Stimulated activated CD8-positive, alpha-beta memory T cell treated with anti-CD3 and anti-CD28 coated beads, Interleukin-15, amount 100 ng/mL, for 1 hour (primary cell): ENCODE results near the gene NRK.
"Not testable (repeated sequence)": the region's sequence is repeated elsewhere in the genome, so short reads cannot be mapped to it uniquely, and the experiment has no call there.

Source experiments
- DNase-seq: peaks from one replicate; pipeline ENCODE4 v3.0.0-alpha.2; 2020; ENCODE audit warnings: low read depth

Gene NRK, protein sequence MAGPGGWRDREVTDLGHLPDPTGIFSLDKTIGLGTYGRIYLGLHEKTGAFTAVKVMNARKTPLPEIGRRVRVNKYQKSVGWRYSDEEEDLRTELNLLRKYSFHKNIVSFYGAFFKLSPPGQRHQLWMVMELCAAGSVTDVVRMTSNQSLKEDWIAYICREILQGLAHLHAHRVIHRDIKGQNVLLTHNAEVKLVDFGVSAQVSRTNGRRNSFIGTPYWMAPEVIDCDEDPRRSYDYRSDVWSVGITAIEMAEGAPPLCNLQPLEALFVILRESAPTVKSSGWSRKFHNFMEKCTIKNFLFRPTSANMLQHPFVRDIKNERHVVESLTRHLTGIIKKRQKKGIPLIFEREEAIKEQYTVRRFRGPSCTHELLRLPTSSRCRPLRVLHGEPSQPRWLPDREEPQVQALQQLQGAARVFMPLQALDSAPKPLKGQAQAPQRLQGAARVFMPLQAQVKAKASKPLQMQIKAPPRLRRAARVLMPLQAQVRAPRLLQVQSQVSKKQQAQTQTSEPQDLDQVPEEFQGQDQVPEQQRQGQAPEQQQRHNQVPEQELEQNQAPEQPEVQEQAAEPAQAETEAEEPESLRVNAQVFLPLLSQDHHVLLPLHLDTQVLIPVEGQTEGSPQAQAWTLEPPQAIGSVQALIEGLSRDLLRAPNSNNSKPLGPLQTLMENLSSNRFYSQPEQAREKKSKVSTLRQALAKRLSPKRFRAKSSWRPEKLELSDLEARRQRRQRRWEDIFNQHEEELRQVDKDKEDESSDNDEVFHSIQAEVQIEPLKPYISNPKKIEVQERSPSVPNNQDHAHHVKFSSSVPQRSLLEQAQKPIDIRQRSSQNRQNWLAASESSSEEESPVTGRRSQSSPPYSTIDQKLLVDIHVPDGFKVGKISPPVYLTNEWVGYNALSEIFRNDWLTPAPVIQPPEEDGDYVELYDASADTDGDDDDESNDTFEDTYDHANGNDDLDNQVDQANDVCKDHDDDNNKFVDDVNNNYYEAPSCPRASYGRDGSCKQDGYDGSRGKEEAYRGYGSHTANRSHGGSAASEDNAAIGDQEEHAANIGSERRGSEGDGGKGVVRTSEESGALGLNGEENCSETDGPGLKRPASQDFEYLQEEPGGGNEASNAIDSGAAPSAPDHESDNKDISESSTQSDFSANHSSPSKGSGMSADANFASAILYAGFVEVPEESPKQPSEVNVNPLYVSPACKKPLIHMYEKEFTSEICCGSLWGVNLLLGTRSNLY (N-terminal part only)

GRCh38 chrX:105822138-105823091 is at the start of gene NRK:
NRK (plus strand) TSS chrX:105822539; CDS start chrX:105822846, 307 bp downstream.
- no peak for DNase-seq

GRCh38 chrX:105773801-105774200 is 48.5 kb upstream of the NRK start:
- no peak for DNase-seq

- no peak for DNase-seq
Observed at GRCh38 chrX:105775679-105776078, 46.7 kb upstream of the NRK start.

DNA sequence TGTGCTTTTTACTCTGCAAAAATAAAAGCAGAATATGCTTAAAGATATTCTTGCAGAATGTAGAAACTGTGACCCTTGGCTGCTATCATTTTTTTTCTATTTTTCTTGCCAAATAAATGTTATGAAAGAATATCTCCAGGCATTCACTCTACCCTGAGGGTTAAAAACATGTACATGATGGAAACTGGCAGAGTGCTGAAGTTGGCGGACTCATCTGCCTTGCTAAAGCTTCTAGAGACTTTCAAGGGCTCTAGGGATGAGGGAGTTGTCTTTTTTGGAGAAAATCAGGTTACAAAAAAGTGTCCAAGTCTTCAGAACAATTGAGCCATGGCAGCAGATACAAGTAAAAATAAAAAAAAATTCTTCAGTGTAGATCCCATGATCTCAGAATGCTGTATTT is 40.5 kb upstream of the NRK start:
- DNase-seq, result no peak

- not testable (repeated sequence) for DNase-seq
Observed at GRCh38 chrX:105796877-105797276, 25.5 kb upstream of the NRK start.

GRCh38 chrX:105803891-105804290 is 18.4 kb upstream of the NRK start:
- no peak for DNase-seq

DNA sequence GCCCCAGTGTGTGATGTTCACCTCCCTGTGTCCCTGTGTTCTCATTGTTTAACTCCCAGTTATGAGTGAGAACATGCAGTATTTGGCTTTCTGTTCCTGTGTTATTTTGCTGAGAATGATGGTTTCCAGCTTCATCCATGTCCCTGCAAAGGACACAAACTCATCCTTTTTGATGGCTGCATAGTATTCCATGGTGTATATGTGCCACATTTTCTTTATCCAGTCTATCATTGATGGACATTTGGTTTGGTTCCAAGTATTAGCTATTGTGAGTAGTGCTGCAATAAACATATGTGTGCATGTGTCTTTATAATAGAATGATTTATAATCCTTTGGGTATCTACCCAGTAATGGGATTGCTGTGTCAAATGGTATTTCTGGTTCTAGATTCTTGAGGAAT is 16.7 kb upstream of the NRK start:
- DNase-seq, result not testable (repeated sequence)

GRCh38 chrX:105816517-105816916 is 5.8 kb upstream of the NRK start:
- DNase-seq, result no peak

- DNase-seq, result no peak
Observed at GRCh38 chrX:105820247-105820646, 2.1 kb upstream of the NRK start.

DNA sequence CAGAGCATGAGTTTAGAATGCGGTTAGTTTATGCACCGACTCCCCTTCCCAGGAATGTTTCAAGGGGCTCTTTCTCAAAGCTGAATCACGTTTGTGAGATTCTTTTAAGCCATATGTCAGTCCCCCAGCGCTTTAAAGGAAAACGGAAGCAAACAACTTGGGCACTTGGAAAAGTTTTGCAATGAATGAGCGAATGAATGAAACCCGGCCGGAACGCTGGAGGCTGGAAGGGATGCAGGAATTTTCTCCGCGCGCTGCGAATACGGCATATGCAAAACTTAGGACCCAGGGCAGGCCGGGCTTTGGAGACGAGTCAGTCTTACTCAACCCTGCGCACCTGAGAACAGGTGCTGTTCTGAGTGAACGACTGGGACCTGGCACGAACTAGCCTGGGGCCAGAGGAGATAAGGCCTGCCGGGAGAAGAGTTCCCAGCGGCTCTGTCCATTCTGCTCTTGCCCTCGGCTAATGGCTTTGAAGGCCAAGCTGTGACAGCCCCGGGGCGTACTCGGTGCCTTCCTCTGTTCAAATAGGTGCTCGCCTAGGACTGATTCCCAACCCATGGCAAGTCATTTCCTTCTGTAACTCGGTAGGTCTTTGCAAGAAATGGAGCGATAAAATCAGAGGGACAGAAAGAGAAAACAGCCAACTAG is 743 bp upstream of the NRK start:
- DNase-seq, result no peak

DNA sequence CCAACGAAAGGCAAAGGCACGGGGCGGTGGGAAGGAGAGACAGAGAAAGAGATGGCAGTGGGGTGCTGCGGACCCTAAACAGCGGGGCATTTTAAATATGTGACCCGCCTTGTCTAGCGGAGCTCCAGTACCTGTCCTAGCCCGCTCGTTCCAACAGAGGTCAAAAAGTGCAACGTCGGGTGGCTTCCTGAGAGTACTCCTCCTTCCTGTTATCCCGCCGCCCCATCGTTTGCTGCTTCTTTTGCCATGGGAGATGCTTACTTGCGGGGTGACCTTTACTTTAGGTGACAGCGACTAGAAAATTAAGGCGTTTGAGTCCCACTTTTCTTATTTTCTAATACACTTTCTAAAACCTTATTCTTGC is 735 bp downstream of the NRK start:
- DNase-seq, result no peak

- DNase-seq, result no peak
Observed at GRCh38 chrX:105829011-105829410, 6.7 kb downstream of the NRK start.

GRCh38 chrX:105837232-105837631 is 14.9 kb downstream of the NRK start:
- DNase-seq, result no peak

DNA sequence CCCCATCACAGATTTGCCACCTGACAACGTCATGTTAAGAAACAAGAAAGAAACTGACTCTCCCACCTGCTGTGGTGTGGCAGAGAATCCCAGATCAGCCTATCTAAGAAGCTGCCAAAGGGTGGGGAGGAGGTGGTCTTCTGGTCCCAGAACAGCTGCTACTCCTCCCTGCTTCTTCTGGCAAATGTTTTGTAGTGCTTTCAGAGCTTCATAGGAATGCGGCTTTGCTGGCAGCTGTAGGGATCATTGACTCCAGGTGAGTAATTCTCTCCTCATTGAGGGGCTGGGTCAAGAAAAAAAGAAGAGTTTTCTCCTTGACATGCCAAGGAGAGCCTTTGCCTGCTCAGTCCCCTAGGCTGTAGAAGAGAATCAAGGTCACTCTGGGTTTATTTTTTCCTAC is 23.3 kb downstream of the NRK start:
- DNase-seq, result no peak

DNA sequence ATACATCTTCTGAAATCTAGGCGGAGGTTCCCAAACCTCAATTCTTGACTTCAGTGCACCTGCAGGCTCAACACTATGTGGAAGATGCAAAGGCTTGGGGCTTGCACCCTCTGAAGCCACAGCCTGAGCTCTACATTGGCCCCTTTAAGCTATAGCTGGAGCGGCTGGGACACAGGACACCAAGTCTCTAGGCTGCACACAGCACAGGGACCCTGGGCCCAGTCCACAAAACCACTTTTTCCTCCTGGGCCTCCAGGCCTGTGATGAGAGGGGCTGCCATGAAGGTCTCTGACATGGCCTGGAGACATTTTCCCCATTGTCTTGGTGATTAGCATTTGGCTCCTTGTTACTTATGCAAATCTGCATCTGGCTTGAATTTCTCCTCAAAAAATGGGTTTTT is 27.8 kb downstream of the NRK start:
- DNase-seq, result not testable (repeated sequence)

DNA sequence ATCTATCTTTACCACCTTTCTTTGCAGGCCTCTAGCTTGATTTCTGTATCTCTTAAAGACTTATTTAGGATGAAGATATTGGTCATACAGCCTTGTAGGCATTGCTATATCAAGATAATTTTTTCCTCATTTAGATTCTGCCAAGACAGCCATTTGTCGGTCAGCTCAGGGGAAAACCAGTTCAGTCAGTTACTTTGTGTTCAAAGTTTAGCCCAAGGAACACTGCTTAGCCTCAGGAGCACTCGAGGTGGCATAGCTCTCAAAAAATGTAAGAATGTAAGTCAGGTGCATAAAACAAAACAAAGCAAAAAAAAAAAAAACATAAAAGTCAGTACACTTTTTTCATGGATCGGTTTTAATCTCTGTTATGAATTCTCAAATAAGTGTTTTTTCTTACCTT is 43.4 kb downstream of the NRK start:
- no peak for DNase-seq

DNA sequence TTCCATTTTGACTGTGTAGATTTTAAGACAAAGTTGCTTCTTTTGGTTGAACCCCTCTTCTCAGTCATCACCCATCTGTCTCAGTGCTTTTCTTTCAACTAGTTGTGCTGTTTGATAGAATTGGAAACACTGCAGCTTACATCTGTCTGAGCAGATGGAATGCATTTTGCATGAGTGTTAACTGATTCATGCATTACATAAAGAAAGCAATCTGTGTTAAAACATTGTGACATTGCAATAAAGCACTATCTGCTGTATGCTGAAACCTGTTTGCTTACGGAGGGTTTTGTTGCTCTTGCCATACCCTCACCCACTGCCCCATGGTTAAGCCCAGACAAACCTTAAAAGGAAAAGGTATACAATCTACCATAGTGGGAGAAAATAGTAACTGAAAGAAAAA is 47.4 kb downstream of the NRK start:
- DNase-seq, result no peak

DNA sequence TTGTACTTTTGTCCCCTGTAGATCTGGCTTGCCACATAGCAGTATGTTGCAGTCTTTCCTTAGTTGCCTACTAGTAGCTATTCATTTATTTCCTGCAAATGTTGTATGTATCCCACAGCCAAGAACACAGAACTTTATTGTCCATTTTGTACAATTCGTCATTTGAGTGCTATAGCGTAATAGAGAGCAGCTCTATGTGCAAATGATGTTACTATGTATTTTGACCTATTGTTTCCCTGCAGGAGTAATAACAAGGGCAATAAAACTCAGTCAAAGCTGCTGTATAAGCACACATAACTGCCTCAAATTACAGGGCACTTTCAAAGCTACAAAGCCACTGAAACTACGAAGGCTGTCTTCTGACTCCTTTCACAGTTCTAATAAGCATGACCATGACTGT is 48.1 kb downstream of the NRK start:
- DNase-seq, result no peak

DNA sequence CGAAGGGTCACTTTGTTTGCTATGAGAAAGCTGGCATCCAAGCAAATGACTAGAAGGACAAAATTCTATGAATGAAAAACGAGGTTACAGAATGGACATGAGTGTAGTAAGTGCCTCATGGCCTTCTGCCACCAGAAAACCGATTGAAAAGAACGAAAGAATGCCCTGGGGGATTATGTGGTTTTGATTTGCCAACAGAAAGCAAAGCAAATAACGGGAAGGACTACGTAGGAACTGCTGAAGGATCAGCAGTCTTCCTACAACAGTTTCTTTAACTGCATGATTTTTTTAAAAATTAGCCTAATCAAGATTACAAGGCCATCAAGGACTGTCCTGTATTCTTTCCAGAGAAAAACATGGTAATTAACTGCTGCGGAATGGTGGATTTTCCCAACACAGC is 50.6 kb downstream of the NRK start:
- DNase-seq, result no peak

DNA sequence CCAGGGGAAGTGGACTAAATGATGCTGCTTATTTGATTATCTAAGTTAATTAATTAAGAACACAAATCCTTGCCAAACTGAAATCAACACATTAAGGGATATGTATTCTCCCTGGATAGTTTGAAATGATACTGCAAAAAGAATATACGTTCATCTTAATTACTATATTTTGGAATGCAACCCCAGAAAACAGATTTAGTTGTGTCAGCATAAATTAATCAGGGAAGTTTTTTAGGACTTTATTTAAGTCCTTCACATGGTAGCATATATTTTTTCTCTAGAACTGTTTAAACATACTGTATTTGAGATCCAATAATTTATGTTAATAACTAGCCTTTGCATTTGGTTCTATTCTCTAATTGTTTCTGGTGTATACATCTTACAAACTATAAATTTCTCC is 52.5 kb downstream of the NRK start:
- no peak for DNase-seq

GRCh38 chrX:105876658-105877057 is 54.3 kb downstream of the NRK start:
- DNase-seq, result no peak
